Right lobe of liver (tissue), 4 donors: Measurements from ENCODE around the gene PIGBOS1.

Experiments
- POLR2A ChIP-seq: fragments of 450-650 bp; IDR thresholded peaks from one replicate; pipeline ENCODE4 v1.6.1; 2017; ENCODE audit warnings: antibody characterized with exemption, mild to moderate bottlenecking
- TF ChIP-seq, protein P1 (sequence below), 4 donors: fragments of 200-600 bp in 3 of 4; fragments of 450-650 bp in 1 of 4; IDR thresholded peaks; one replicate each; pipeline versions ENCODE4 v1.5.1 to v1.8.0; 2016 to 2022; ENCODE audit warnings: antibody characterized with exemption in 4 of 4, mild to moderate bottlenecking in 2 of 4
- donor health status: DM: no; HTN: no; CAD: no.
- donor health status: DM: no; HTN: no; CAD: no.
- donor health status: DM: no; HTN: yes; CAD: no.

DNA sequence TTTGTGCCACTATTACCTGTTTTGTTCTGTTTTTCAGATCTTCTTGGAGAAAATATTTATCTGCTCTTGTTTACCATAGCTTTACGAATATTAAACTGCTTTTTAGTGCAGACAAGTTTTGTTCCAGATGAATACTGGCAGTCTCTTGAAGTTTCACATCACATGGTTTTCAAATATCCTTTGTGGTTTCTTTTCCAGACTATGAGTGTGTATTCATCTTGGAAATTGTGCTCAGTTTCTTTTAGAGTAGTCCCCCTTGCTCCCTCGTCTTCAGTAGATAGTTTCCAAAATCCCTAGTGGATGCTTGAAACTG lies 1.3 kb upstream of the PIGBOS1 start:
- TF ChIP-seq, protein P1, sequence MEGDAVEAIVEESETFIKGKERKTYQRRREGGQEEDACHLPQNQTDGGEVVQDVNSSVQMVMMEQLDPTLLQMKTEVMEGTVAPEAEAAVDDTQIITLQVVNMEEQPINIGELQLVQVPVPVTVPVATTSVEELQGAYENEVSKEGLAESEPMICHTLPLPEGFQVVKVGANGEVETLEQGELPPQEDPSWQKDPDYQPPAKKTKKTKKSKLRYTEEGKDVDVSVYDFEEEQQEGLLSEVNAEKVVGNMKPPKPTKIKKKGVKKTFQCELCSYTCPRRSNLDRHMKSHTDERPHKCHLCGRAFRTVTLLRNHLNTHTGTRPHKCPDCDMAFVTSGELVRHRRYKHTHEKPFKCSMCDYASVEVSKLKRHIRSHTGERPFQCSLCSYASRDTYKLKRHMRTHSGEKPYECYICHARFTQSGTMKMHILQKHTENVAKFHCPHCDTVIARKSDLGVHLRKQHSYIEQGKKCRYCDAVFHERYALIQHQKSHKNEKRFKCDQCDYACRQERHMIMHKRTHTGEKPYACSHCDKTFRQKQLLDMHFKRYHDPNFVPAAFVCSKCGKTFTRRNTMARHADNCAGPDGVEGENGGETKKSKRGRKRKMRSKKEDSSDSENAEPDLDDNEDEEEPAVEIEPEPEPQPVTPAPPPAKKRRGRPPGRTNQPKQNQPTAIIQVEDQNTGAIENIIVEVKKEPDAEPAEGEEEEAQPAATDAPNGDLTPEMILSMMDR (IDR thresholded peaks at IDR 0.05) = no peak
- no peak for TF ChIP-seq POLR2A
